GM18909 (cell line): ENCODE measurements around the gene SYT1.
A peak's percentile ranks its signal among the peaks of the same experiment; 100 is the strongest.

ENCODE experiments used
- ATAC-seq: cut with Tn5 transposase; IDR thresholded peaks from one replicate; pipeline ENCODE4 v1.9.1; 2021; ENCODE audit warnings: mild to moderate bottlenecking; ENCODE audit not compliant: unreplicated experiment, poor library complexity

SYT1 gene

DNA sequence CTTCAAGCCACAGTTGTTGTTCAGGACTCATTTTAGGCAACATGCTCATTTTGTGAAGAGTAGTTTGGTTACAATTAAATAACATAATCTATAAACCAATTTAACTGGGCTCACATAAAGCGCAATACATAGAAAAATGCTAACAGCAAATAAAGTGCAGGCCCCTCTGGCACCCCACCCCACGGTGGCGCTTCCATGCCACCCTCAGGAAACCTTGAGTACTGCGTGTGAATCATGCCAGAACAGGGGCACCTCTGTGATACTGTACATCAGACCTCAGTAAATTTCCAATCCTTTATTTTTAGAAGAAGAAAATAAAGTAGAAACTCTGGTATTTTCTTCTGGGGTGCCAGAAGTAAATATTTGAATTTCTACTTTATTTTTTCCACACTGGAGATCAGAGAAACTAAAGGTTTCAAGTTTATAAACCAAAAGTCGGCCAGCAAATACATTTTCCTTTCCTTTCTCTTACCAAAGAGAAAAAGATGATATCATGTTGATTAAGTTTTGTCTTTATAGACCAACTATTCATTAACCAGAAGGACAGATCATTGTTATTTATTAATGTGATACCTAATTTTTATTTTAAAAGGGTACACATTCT is 509.4 kb downstream of the SYT1 start:
- ATAC-seq: peak; percentile 85

- no peak for ATAC-seq
Measured at GRCh38 chr12:79374545-79374944, 510.0 kb downstream of the SYT1 start.

- no peak for ATAC-seq
Measured at GRCh38 chr12:79375050-79375449, 510.5 kb downstream of the SYT1 start.

DNA sequence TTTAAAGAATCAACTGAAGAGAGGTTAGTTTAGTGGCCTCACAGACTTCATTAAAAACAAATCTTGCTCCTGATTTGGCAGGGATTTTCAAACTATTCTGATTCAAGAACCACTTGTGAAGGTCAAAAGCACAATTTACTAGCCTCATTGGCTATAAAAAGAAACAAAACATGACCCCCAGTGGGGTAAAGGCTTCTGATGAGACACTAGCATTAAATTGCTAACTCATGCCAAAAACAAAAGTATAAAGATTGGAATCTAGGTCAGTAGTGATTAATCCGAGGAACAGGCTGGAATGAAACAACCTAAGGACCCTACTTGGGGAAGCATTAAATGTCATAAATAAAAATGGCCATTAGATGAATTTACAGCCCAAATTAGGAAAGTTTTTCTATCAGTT is 513.9 kb downstream of the SYT1 start:
- ATAC-seq: no peak

DNA sequence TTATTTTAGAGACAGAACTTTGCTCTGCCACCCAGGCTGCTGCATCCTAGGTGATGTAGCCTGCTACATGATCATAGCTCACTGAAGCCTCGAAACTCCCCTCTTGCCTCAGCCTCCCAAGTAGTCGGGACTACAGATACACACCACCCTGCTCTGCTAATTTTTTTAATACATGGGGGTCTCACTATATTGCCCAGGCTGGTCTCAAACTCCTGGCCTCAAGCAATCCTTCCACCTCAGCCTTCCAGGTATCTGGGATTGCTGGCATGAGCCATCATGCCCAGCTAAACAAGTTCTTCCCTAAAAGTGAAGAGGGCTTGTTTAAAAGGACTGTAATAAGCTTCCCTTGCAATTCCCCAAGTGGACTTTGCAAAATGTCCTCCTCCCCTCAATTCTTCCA is 515.8 kb downstream of the SYT1 start:
- no peak for ATAC-seq

DNA sequence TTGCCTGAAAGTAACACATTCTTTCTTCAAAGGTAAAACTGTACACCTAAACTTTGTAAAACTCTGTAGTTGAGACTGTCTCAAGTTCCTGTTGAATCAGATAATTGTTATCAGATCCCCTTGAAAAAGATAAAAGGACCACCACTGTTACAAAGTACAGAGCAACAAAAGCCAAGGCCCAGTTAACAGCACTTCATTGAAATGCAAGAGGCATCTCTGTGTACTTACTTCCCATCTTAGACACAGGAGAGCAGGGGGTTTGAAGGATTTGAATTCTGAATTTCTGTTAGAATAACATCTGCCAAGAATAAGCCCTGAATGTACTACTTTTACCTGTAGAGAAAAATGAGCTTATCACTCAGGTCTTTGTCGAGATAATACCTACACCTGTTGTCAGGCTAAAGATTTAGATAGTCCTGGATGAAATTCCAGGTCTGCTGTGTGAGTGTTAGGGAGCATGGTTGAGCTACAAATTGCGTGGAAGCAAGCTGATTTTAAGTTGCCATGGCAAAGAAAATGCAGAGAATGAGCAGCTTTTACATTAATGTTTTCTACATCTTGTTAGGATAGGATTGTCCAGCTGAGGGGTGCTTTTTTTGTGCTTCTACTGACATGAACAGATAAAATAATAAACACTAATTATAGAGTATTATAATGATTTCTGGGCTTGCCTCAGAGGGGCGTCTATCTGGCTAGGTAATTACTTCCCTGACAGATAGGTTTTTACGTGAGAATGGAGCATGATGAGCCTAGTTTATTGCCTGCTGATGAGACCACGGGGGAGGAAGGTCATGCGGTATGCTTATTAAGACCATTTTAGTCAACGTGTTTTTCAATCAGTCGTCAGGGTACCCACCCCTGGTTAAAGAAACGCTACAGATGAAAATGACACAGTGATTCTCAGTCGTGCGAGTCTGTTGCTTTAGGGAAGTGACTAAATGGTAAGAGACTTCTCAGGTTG is 517.0 kb downstream of the SYT1 start:
- no peak for ATAC-seq

GRCh38 chr12:79384551-79384950 is 520.0 kb downstream of the SYT1 start:
- no peak for ATAC-seq

DNA sequence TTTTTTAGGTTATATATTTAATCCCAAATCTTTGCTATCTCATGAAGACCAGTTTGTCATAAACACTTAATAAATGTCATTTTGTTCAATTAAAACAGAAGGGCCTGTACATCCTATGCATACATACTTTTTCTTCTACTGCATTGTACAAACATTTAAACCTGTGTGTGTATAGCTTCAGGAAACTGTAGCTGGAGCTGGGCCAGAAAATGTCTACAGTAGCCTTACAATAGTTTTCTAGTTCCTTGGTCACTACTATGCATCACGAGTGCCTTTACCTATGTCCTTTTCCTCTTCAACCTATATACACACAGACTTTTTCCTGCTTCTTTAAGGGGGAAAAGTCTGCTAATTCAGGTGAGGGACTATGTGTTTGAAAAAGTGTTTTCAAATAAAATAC is 523.4 kb downstream of the SYT1 start:
- ATAC-seq: no peak

DNA sequence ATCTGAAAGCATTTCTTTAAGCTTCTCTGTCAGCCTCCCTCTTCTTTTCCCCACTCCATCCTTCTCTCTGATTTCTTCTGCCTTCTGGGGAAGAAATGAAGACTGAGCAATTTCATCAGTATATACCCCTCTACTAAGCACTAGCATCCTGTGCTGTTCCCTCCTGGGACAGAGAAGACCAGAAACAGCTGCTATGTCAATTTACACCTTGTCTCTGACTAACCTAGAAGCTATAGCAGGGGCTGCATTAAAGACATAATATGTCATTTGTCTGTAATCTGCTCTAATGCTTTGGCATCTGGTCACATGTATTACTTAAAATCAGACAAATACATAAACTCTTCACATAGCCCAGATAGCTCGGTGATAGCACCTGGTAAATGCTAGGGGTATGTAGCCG is 529.3 kb downstream of the SYT1 start:
- ATAC-seq: no peak

- no peak for ATAC-seq
Measured at GRCh38 chr12:79397609-79398008, 533.0 kb downstream of the SYT1 start.

DNA sequence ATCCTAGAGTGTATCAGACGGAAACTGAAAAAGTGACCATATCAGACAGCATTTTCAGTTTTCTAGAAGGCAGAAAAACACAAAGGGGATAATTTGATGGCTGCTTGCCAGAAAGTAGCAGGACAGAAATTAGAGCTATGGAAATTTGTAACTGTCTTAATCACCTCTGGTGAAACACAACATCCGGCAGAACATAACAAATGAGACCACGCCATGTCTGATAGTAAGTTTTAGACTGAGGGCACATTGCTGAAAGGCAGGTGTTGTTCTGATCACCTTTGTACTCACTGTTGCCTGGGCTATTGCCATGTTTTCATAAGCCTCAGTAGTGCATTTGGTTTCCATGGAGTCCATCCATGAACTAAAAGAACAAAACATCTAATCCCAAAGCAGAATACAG is 535.9 kb downstream of the SYT1 start:
- no peak for ATAC-seq

DNA sequence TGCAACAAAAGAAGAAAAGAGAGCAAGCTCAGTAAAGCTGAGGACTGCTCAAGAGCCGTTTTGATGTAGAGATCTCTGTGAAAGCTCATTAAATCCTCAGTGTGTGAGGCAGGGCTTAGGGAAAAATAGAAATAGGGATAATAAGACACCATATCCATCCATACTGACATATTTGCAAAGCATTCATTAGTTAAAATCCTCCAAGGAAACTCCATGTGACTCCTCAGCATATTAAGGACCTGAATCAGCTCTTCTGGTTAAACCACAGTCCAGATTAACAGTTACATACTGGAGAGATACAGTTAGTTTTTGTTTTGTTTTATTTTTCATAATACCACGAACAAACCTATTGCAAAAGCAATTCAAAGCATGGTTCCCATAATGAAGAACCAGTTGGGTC is 538.0 kb downstream of the SYT1 start:
- ATAC-seq: no peak

DNA sequence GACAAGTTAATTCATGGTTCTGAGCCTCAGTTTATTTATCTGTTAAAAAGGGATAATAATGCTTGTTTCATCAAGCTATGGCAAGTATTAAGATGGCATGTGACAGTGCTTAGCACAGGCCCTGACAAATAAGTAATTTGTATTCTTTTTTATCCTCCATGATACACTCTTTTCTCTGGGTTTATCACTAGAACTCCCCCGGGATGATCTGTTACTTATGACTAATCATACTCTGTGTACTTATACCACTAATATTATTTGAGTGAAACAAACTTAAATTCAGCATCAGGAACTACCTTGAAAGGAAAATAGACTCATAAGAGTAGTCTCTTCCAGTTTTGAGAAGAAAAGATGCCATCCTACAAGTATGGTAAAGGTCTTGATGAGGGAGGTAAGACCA is 542.4 kb downstream of the SYT1 start:
- no peak for ATAC-seq

GRCh38 chr12:79407671-79408622 is 543.4 kb downstream of the SYT1 start:
- peak; percentile 90 for ATAC-seq

DNA sequence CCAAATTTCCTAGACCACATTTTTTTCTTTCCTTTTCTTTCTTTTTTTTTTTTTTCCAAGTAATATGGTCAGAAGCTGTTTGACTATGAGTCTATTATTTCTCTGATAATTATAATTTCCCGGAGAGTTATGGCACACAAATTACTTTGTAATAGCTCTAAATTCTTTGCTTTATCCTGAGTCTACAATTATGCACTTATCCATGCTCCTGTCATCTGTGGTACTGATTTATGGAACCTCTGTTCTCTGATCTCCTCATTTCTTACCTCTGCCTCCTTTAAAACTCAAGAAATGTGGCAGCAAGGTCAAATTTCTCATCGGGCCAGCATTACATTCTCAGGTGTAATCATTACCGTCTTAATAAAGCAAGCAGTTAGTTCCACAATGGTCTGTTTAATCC is 544.1 kb downstream of the SYT1 start:
- ATAC-seq: no peak

DNA sequence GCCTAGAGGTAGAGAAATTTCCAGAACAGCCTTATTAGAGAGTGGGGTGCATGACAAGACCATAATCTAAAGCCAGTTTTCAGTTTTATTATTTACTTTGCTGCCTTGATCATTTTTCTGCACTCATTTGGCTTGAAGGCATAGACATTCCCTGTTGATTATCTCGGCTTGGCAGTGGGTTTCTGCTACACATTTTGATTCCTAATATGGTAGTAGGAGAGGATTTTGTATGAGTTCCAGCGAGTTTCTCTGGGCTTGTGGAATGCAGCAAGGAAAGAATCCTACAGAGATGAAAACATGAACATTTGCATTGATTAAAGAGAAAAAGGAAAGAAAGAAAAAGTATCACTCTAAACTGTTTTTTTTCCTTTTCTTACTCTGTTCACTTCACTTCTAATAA is 545.0 kb downstream of the SYT1 start:
- ATAC-seq: no peak

DNA sequence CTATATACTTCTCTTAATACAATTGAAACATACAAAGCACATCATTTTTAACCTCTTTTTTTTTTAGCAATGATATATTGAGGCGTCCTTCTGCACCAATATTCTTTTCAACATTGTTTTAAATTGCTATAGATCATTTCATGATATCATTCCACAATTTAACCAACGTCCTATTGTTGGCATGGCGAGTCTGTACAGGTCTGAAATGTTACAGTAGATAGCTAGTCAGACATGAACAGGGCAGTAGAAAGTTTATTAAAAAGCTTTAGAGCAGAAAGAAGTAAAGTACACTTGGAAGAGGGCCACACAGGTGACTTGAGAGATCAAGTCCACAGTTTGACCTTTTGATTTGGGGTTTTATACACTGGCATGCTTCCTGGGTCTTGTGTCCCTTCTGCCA is 547.2 kb downstream of the SYT1 start:
- ATAC-seq: no peak

DNA sequence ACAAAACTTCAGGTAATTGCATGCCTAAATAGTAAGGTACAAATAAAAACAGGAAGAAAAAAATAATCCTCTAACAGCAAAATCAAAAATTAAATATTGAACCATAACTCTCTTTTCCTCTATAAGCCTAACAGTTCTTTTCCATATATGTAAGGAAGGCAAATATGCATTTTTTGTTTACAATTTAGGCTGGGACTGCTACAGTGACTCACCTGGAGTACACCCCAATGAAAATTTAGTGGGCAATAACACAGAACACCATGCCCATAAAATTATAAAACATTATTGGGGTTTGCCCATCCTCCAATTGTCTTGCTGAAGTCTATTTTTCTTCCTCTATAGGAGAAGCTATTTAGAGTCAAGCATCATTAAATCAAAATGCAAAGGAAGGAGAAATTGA is 549.2 kb downstream of the SYT1 start:
- ATAC-seq: no peak

DNA sequence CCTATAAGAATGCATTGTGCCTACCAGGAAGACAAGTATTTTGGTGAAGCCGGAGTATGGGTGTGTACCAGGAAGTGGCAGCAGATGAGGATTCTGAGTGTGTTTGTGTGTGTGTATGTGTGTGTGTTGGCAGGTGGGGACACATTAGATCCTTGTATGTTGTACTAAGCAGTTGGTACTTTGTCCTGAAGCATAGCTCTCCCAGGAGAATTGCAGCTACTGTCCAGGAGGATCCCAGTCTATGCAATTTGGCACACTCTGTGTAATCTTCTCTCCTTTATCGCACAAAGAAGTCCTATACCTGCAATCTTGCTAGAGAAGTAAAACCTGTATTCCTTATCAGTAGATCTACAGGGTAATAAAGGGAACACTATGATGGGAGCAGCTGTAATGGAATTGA is 549.7 kb downstream of the SYT1 start:
- no peak for ATAC-seq

- ATAC-seq: no peak
Measured at GRCh38 chr12:79415321-79415720, 550.7 kb downstream of the SYT1 start.
